GM18870 (cell line): ENCODE results near the gene NCBP2L.
"Not testable (repeated sequence)": the region's sequence is repeated elsewhere in the genome, so short reads cannot be mapped to it uniquely, and the experiment has no call there.

Source experiments
- ATAC-seq: cut with Tn5 transposase; IDR thresholded peaks from one replicate; pipeline ENCODE4 v1.9.1; 2021; ENCODE audit warnings: moderate library complexity; ENCODE audit not compliant: unreplicated experiment

Gene NCBP2L

GRCh38 chrX:107804427-107804826, 26.9 kb downstream of the NCBP2L start:
- no peak for ATAC-seq

GRCh38 chrX:107805179-107805578, 27.6 kb downstream of the NCBP2L start:
- no peak for ATAC-seq

GRCh38 chrX:107810053-107810452, 32.5 kb downstream of the NCBP2L start:
- not testable (repeated sequence) for ATAC-seq

- no peak for ATAC-seq
Observed at GRCh38 chrX:107818900-107819521, 41.5 kb downstream of the NCBP2L start.

GRCh38 chrX:107823042-107823441, 45.5 kb downstream of the NCBP2L start:
- no peak for ATAC-seq

- no peak for ATAC-seq
Observed at GRCh38 chrX:107823456-107823855, 45.9 kb downstream of the NCBP2L start.

- ATAC-seq, result no peak
Observed at GRCh38 chrX:107825698-107826237, 48.2 kb downstream of the NCBP2L start, which contains the start of gene MID2. Gene MID2, plus strand, starts transcription at chrX:107825866. Its CDS starts 561 bp downstream, at chrX:107826427.

GRCh38 chrX:107826238-107827029, 48.9 kb downstream of the NCBP2L start:
- ATAC-seq, result no peak

GRCh38 chrX:107827030-107827831, 49.7 kb downstream of the NCBP2L start:
- ATAC-seq, result no peak

GRCh38 chrX:107827852-107828251, 50.3 kb downstream of the NCBP2L start:
- no peak for ATAC-seq

- ATAC-seq, result no peak
Observed at GRCh38 chrX:107829878-107830277, 52.3 kb downstream of the NCBP2L start.

GRCh38 chrX:107831071-107831730, 53.7 kb downstream of the NCBP2L start:
- no peak for ATAC-seq

- no peak for ATAC-seq
Observed at GRCh38 chrX:107834275-107835201, 57.0 kb downstream of the NCBP2L start.

- ATAC-seq, result no peak
Observed at GRCh38 chrX:107836958-107837357, 59.4 kb downstream of the NCBP2L start.

GRCh38 chrX:107840971-107841370, 63.4 kb downstream of the NCBP2L start:
- ATAC-seq, result no peak

- ATAC-seq, result no peak
Observed at GRCh38 chrX:107842715-107843400, 65.3 kb downstream of the NCBP2L start.
